ENCODE results near the gene PRDM15.

GRCh38 chr21:41871293-41872030, 7.7 kb downstream of the PRDM15 start:
- TF ChIP-seq CTCF (conservative IDR thresholded peaks at IDR 0.05; ENCODE audit: low read length): no peak
- no peak for TF ChIP-seq EZH2phosphoT487 (IDR thresholded peaks at IDR 0.05; ENCODE audit: borderline replicate concordance)
